Suppressor macrophage (primary cell): ENCODE results near the gene ASIC5.
A peak's percentile ranks its signal among the peaks of the same experiment; 100 is the strongest.

Experiments
- DNase-seq, 4 experiments: peaks; one replicate each; pipeline ENCODE4 v3.0.0-alpha.2; 2020 to 2022

ASIC5 gene

GRCh38 chr4:155878611-155879010 lies 12.5 kb upstream of the ASIC5 start:
- no peak for DNase-seq

GRCh38 chr4:155877971-155878370 lies 11.9 kb upstream of the ASIC5 start:
- no peak for DNase-seq

GRCh38 chr4:155875878-155876277 lies 9.8 kb upstream of the ASIC5 start:
- no peak for DNase-seq

- DNase-seq: no peak
Observed at GRCh38 chr4:155855897-155856296, 10.2 kb downstream of the ASIC5 start.

- DNase-seq: peak in 2 of 4 experiments; percentile 9 to 12
Observed at GRCh38 chr4:155854582-155855226, 11.4 kb downstream of the ASIC5 start.

GRCh38 chr4:155853189-155853588 lies 12.9 kb downstream of the ASIC5 start:
- DNase-seq: no peak

- DNase-seq: no peak
Observed at GRCh38 chr4:155849042-155849441, 17.0 kb downstream of the ASIC5 start.

GRCh38 chr4:155846929-155847328 lies 19.1 kb downstream of the ASIC5 start:
- no peak for DNase-seq

- no peak for DNase-seq
Observed at GRCh38 chr4:155842080-155842479, 24.0 kb downstream of the ASIC5 start.

GRCh38 chr4:155837203-155837796 lies 28.8 kb downstream of the ASIC5 start:
- DNase-seq: no peak

- no peak for DNase-seq
Observed at GRCh38 chr4:155832664-155833063, 33.4 kb downstream of the ASIC5 start.

GRCh38 chr4:155828628-155829027 lies 37.4 kb downstream of the ASIC5 start:
- DNase-seq: no peak

GRCh38 chr4:155822572-155822971 lies 43.5 kb downstream of the ASIC5 start:
- DNase-seq: no peak

- DNase-seq: no peak
Observed at GRCh38 chr4:155820887-155821518, 45.1 kb downstream of the ASIC5 start.

- no peak for DNase-seq
Observed at GRCh38 chr4:155819066-155819465, 47.0 kb downstream of the ASIC5 start.

- DNase-seq: no peak
Observed at GRCh38 chr4:155818639-155819038, 47.4 kb downstream of the ASIC5 start.

- DNase-seq: no peak
Observed at GRCh38 chr4:155811083-155811482, 55.0 kb downstream of the ASIC5 start.

- DNase-seq: peak; percentile 58 to 90 (median 79)
Observed at GRCh38 chr4:155809835-155810234, 56.2 kb downstream of the ASIC5 start.

GRCh38 chr4:155807021-155807420 lies 59.1 kb downstream of the ASIC5 start:
- DNase-seq: no peak

- DNase-seq: no peak
Observed at GRCh38 chr4:155805016-155805415, 61.1 kb downstream of the ASIC5 start.

GRCh38 chr4:155802190-155802959 lies 63.7 kb downstream of the ASIC5 start:
- DNase-seq: no peak

GRCh38 chr4:155800685-155801343 lies 65.3 kb downstream of the ASIC5 start:
- DNase-seq: no peak

- no peak for DNase-seq
Observed at GRCh38 chr4:155799794-155800123, 66.3 kb downstream of the ASIC5 start.
